Transverse colon (tissue), 4 donors: ENCODE data around the gene COL13A1. TPM values are rescaled to one million over a fixed set of nuclear protein-coding genes. Genes with fewer than 3 reads are reported as not detected.

Experiments
- DNase-seq: peaks from one replicate; pipeline ENCODE4 v3.0.0-alpha.2; 2019
- H3K27ac ChIP-seq, 4 donors: fragments of 200-600 bp; sonication (generic); 2 replicates each; pipeline ENCODE4 v1.5.1; 2016 to 2018; ENCODE audit warnings: inconsistent platforms in 4 of 4
- H3K27me3 ChIP-seq: fragments of 200-600 bp; sonication (generic); 2 replicates; pipeline ENCODE4 v1.5.1; 2017; ENCODE audit warnings: inconsistent platforms
- H3K36me3 ChIP-seq, 4 donors: fragments of 200-600 bp; sonication (generic); 2 replicates each; pipeline ENCODE4 v1.5.1; 2017 to 2019; ENCODE audit warnings: inconsistent platforms in 4 of 4
- H3K4me1 ChIP-seq, 4 donors: fragments of 200-600 bp; sonication (generic); 2 replicates each; pipeline ENCODE4 v1.5.1; 2017 to 2020; ENCODE audit warnings: inconsistent platforms in 4 of 4
- H3K4me3 ChIP-seq, 4 donors: fragments of 200-600 bp; sonication (generic); 1 replicate in 1 of 4; 2 replicates in 3 of 4; pipeline versions ENCODE4 v1.5.1 to v1.6.1; 2017 to 2019; ENCODE audit warnings: inconsistent platforms in 4 of 4
- H3K9me3 ChIP-seq, 2 donors: fragments of 200-600 bp; sonication (generic); 2 replicates each; pipeline ENCODE4 v1.5.1; 2017 to 2019; ENCODE audit warnings: inconsistent platforms in 2 of 2
- CTCF ChIP-seq, 5 experiments: fragments of 200-600 bp in 3 of 5; fragments of 450-650 bp in 2 of 5; sonication (generic) in 3 of 5; IDR thresholded peaks; 1 replicate in 2 of 5; 2 replicates in 3 of 5; pipeline ENCODE4 v1.5.1; 2016 to 2017; ENCODE audit warnings: antibody characterized with exemption in 5 of 5, inconsistent platforms in 3 of 5, mild to moderate bottlenecking in 2 of 5, moderate library complexity in 1 of 5
- EP300 ChIP-seq: sonication (generic); formaldehyde crosslinking; IDR thresholded peaks from one replicate; pipeline ENCODE4 v1.6.1; 2017; ENCODE audit warnings: antibody characterized with exemption, low read depth
- POLR2A ChIP-seq: fragments of 450-650 bp; IDR thresholded peaks from one replicate; pipeline ENCODE4 v1.6.1; 2016; ENCODE audit warnings: antibody characterized with exemption, mild to moderate bottlenecking, moderate library complexity
- POLR2AphosphoS5 ChIP-seq, 3 donors: sonication (generic); formaldehyde crosslinking; IDR thresholded peaks; one replicate each; pipeline ENCODE4 v1.6.1; 2016; ENCODE audit warnings: antibody characterized with exemption in 3 of 3
- WGBS, 2 donors: methylation state at CpG; one replicate each; pipeline ENCODE4 v1.1.5; 2018; ENCODE audit warnings: low coverage in 1 of 2; 5-methylcytosine and 5-hydroxymethylcytosine counted together
- in situ Hi-C, 4 donors: fragments of 200-750 bp; cut with MboI; loops; one replicate each; pipeline versions ENCODE4 v1.15.0 to v1.15.1; 2017; ENCODE audit warnings: low sequenced_read_pairs in 3 of 4, low pct_ligation_motif_present in 1 of 4, low pct_unique_long_range_greater_than_20kb in 1 of 4
- intact Hi-C: fragments of 100-400 bp; cut with DNase I; formaldehyde crosslinking; loops from one replicate; pipeline ENCODE4 v1.15.1; 2023; ENCODE audit warnings: low total_unique reads
- total RNA-seq, 4 donors: library from RNA; depleted of rRNA; stranded (reverse); fragments of >200 nt; gene quantifications; one replicate each; pipeline ENCODE4 v1.1.0, GENCODE V29; 2016

Gene COL13A1
- total RNA-seq, 4 donors from 2014 or later: 0.68 to 8.2 (median 2.1) TPM

DNA sequence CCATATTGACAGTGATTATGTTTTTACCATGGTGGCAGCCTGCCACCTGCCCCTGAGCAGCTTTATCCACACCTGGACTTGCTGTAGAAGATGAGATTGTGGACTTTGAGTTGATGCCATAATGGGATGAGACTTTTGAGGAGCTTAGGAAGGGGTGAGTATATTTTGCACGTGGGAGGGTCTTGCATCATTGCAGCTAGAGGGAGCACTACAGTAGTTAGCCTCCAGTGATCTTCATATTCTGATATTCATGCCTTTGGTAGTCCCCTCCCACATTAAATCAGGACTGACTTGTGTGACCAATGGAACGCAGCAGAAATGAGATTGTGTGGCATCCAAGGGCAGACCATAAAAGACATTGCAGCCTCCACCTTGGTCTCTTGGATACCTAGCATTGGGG is 18.2 kb upstream of the COL13A1 start:
- H3K27me3 ChIP-seq: peaks cover 8% of the 10 kb centered on the region
- DNase-seq: no peak
- no peak for TF ChIP-seq POLR2A
- no peak for TF ChIP-seq EP300
- no peak for TF ChIP-seq CTCF (IDR thresholded peaks at IDR 0.05)
- TF ChIP-seq POLR2AphosphoS5 (IDR thresholded peaks at IDR 0.05): no peak
- no peaks in the 10 kb centered on the region for H3K9me3 ChIP-seq
- in situ Hi-C loops (no loop called here), intact Hi-C loops (no loop called here)
- H3K4me1 ChIP-seq: peaks cover 0 to 2% (median 0%) of the 10 kb centered on the region in 4 donors
- H3K27ac ChIP-seq: no peak overlapping the region
- H3K36me3 ChIP-seq: no peaks in the 10 kb centered on the region
- no peak overlapping the region for H3K4me3 ChIP-seq
- WGBS, 2 donors: 50% methylated on average over 2 of the region's 2 CpGs; no CpG with 5 or more reads in 1 of the 2 donors

DNA sequence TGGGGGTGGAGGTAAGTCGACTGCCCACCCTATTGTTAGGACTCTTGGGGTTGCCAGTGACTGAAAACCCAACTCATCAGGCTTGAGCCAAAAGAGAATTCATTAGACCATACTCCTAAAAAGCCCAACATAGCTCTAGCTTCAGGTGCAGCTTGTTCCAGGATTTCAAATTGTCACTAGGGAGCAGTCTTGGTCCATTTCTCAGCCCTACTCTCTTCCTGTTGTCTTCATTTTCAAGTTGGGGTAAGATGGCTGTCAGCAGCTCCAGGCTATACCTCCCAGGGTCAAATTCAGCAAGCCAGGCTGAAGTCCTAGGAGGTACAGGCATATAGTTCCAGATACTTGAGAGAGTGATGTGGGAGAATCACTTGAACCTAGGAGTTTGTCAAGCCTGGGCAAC is 14.9 kb upstream of the COL13A1 start:
- Histone ChIP-seq H3K27me3 (peaks cover 8% of the 10 kb centered on the region), H3K36me3 (no peaks in the 10 kb centered on the region), H3K4me3 (no peak overlapping the region), H3K27ac (no peak overlapping the region), H3K9me3 (no peaks in the 10 kb centered on the region), H3K4me1 (peaks cover 0 to 3% (median 1%) of the 10 kb centered on the region in 4 donors)
- TF ChIP-seq CTCF (IDR thresholded peaks at IDR 0.05): peak in 1 of 5 experiments; percentile 17
- no peak for TF ChIP-seq EP300
- no peak for DNase-seq
- intact Hi-C loops: no loop called here
- 64% methylated on average over 1 of the region's 1 CpG; no CpG with 5 or more reads in 1 of the 2 donors for WGBS, 2 donors
- in situ Hi-C loops: no loop called here

GRCh38 chr10:69787681-69788080 is 14.0 kb upstream of the COL13A1 start:
- Histone ChIP-seq H3K4me1 (peaks cover 0 to 3% (median 1%) of the 10 kb centered on the region in 4 donors), H3K9me3 (no peaks in the 10 kb centered on the region), H3K4me3 (no peak overlapping the region), H3K36me3 (no peaks in the 10 kb centered on the region), H3K27me3 (peaks cover 6% of the 10 kb centered on the region), H3K27ac (no peak overlapping the region)
- TF ChIP-seq EP300 (no peak), POLR2AphosphoS5 (IDR thresholded peaks at IDR 0.05) (no peak), CTCF (IDR thresholded peaks at IDR 0.05) (no peak), POLR2A (no peak)
- in situ Hi-C loops: no loop called here
- whole genome bisulfite sequencing, 2 donors: 82% methylated on average over 6 of the region's 6 CpGs; no CpG with 5 or more reads in 1 of the 2 donors
- intact Hi-C loops: no loop called here
- DNase-seq: no peak

DNA sequence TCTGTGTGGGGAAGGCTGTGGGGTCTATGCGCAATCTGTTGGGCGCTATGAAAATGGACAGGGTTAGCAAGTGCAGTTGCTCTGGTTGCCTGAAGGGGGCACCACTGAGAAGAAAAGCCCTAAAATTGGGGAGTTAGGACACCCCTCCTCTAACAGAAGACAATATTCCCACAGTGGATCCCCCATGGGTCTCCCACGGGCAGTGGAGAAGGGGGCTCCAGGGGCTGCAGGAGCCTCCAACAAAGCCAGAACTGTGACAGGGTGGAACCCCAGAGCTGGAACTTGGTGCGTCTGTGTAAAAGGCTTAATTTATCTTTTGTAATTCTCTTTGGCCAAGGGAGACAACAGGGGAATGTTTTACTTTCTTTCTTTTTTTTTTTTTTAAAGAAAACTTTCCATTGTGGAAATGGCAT is 12.5 kb upstream of the COL13A1 start:
- intact Hi-C loops (no loop called here), in situ Hi-C loops (no loop called here)
- no peaks in the 10 kb centered on the region for H3K9me3 ChIP-seq
- TF ChIP-seq EP300 (no peak), POLR2AphosphoS5 (IDR thresholded peaks at IDR 0.05) (no peak), CTCF (IDR thresholded peaks at IDR 0.05) (peak; percentile 49 to 65 (median 55)), POLR2A (no peak)
- WGBS, 2 donors: 61 to 65% methylated on average over 3 to 4 of the region's 4 CpGs
- no peak overlapping the region for H3K4me3 ChIP-seq
- peak overlapping the region in 1 of 4 donors; percentile 29 for H3K27ac ChIP-seq
- H3K27me3 ChIP-seq: no peaks in the 10 kb centered on the region
- H3K36me3 ChIP-seq: no peaks in the 10 kb centered on the region
- H3K4me1 ChIP-seq: peaks cover 0 to 3% (median 1%) of the 10 kb centered on the region in 4 donors
- no peak for DNase-seq
